Type B pancreatic cell (in vitro differentiated cells): ENCODE results near the gene KLHL3. TPM values are rescaled to one million over a fixed set of nuclear protein-coding genes. Genes with fewer than 3 reads are reported as not detected.

Experiments used
- DNase-seq: peaks from one replicate; pipeline ENCODE4 v3.0.0; 2021; ENCODE audit warnings: mixed read lengths; ENCODE audit not compliant: unreplicated experiment; ENCODE audit errors: extremely low spot score
- H3K27ac Mint-ChIP-seq: 2 replicates; pipeline ENCODE4 v1.8.0; 2021; ENCODE audit warnings: mild to moderate bottlenecking, mixed read lengths
- H3K27me3 Mint-ChIP-seq: 2 replicates; pipeline ENCODE4 v1.8.0; 2021; ENCODE audit warnings: mixed read lengths
- H3K36me3 Mint-ChIP-seq: 2 replicates; pipeline ENCODE4 v1.8.0; 2021; ENCODE audit warnings: mixed read lengths
- H3K4me1 Mint-ChIP-seq: one replicate; pipeline ENCODE4 v1.8.0; 2021; ENCODE audit warnings: mixed read lengths; ENCODE audit not compliant: unreplicated experiment
- H3K4me3 Mint-ChIP-seq: 2 replicates; pipeline ENCODE4 v1.8.0; 2021; ENCODE audit warnings: mild to moderate bottlenecking, mixed read lengths
- H3K9me3 Mint-ChIP-seq: 2 replicates; pipeline ENCODE4 v1.8.0; 2021; ENCODE audit warnings: mixed read lengths
- total RNA-seq: library from RNA; stranded (reverse); gene quantifications from 2 replicates; pipeline ENCODE4 v1.2.1, GENCODE V29; 2021; ENCODE audit warnings: low replicate concordance
- TF ChIP-seq, protein P1 (sequence below): fragments of 200-600 bp; sonication (generic); conservative IDR thresholded peaks from 2 replicates; pipeline ENCODE4 v1.5.0; 2021; ENCODE audit warnings: antibody characterized with exemption, mild to moderate bottlenecking

Gene KLHL3
- total RNA-seq, 1 donor from 2014 or later: 9.7 TPM

DNA sequence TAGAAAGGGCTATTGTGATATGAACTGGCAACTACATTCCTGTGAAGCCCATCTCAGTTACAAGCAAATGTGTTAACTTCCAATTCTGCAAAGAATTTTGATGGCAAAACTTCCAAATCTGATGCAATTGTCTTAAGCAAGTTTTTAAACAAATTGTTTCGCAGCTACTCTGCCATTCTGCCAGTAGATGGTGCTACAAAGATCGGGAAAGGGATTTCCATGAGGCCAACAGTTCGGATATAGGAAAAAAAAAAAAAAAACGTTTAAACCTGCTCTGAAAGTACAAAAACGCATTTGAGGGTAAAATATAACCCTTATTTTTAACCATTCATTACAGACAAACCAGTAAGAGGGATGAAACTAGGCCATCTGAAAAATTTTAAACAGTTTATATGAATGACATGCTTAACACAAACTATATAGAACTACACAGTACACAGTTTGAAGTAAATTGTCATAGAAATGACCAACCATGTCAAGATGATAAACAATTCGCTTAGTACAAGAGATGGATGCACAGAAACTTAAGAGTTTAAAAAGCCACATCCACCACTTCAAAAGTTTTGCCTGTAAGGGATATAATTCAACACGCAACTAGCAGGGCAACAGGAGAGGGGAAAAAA lies 16.1 kb upstream of the KLHL3 start:
- H3K9me3 Mint-ChIP-seq: no peaks in the 10 kb centered on the region
- H3K36me3 Mint-ChIP-seq: peaks cover 18% of the 10 kb centered on the region
- peaks cover 2% of the 10 kb centered on the region for H3K27me3 Mint-ChIP-seq
- peaks cover 14% of the 10 kb centered on the region for H3K4me1 Mint-ChIP-seq
- TF ChIP-seq, protein P1, sequence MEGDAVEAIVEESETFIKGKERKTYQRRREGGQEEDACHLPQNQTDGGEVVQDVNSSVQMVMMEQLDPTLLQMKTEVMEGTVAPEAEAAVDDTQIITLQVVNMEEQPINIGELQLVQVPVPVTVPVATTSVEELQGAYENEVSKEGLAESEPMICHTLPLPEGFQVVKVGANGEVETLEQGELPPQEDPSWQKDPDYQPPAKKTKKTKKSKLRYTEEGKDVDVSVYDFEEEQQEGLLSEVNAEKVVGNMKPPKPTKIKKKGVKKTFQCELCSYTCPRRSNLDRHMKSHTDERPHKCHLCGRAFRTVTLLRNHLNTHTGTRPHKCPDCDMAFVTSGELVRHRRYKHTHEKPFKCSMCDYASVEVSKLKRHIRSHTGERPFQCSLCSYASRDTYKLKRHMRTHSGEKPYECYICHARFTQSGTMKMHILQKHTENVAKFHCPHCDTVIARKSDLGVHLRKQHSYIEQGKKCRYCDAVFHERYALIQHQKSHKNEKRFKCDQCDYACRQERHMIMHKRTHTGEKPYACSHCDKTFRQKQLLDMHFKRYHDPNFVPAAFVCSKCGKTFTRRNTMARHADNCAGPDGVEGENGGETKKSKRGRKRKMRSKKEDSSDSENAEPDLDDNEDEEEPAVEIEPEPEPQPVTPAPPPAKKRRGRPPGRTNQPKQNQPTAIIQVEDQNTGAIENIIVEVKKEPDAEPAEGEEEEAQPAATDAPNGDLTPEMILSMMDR: peak; percentile 87
- H3K27ac Mint-ChIP-seq: peak overlapping the region; percentile 100
- peak overlapping the region; percentile 100 for H3K4me3 Mint-ChIP-seq
- DNase-seq: no peak

DNA sequence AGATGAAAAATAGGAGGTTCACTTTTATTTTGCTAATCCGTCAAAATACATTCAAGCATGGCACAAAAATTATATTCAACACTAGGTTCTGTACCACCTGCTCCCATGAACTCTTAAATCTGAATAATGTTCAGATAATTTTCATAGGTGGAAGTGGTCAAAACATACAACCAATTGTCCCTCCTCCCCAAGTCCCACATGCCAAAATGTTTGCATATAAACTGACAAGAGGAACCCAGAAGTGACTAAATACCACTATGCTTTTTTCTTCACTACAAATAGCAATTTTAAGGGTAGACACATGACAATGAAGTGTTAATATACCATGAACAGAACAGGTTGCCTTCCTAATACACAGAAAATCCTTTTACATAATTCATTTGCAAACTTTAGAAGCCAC lies 14.5 kb upstream of the KLHL3 start:
- Mint-ChIP-seq H3K36me3 (peaks cover 18% of the 10 kb centered on the region), H3K27me3 (no peaks in the 10 kb centered on the region), H3K4me3 (peak overlapping the region; percentile 100), H3K9me3 (no peaks in the 10 kb centered on the region), H3K27ac (no peak overlapping the region), H3K4me1 (peaks cover 14% of the 10 kb centered on the region)
- TF ChIP-seq, protein P1: no peak
- no peak for DNase-seq

DNA sequence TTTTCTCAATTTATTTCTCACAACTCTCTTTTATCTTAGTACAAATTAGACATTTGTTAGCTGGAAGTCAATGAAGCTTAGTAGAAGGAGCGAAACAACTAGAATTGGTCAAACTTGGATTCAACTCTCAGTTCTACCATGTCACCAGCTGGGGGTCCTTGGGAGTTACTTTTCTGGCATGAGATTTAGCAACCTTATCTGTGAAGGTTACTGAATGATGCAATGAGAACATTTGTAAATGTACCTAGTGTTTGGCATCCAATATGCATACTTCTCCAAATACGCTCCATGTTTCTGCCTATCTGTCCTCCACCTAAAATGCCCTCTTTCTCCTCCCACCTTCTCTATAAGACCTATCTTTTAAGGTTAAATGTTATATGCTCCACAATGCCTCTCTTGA lies 12.0 kb upstream of the KLHL3 start:
- no peak overlapping the region for H3K4me3 Mint-ChIP-seq
- no peaks in the 10 kb centered on the region for H3K27me3 Mint-ChIP-seq
- no peak overlapping the region for H3K27ac Mint-ChIP-seq
- DNase-seq: no peak
- no peaks in the 10 kb centered on the region for H3K9me3 Mint-ChIP-seq
- H3K36me3 Mint-ChIP-seq: peaks cover 17% of the 10 kb centered on the region
- TF ChIP-seq, protein P1: no peak
- peaks cover 10% of the 10 kb centered on the region for H3K4me1 Mint-ChIP-seq

DNA sequence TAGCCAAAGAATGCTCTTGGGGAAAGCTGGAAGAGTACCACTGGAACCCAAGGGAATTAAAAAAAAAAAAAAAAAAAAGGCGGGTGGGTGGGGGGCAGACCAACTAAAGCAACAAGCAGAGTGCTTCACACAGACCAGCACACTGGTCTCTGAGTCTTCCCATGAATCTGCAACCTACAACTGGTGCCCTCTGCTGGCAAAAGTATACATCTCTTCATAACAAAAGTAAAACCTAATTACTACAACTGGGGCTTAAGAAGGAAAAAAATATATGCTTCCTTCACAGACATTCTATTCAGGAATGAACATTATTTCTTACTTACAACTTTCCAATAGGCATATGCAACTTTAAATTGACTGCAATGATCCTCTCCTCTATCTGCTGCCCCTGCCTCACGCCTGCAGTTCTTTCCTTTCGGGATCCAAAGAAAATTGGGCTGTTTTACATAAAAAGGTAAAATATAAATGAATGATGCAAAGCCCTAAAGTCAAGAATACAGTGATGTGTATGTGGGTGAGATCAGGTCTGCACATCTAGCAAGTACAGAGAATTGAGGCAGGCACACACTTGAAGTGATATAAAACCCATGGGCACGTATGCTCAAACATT lies 7.2 kb upstream of the KLHL3 start:
- H3K4me1 Mint-ChIP-seq: no peaks in the 10 kb centered on the region
- no peak for DNase-seq
- no peak overlapping the region for H3K4me3 Mint-ChIP-seq
- TF ChIP-seq, protein P1: peak; percentile 85
- H3K27me3 Mint-ChIP-seq: no peaks in the 10 kb centered on the region
- H3K36me3 Mint-ChIP-seq: no peaks in the 10 kb centered on the region
- no peak overlapping the region for H3K27ac Mint-ChIP-seq
- no peaks in the 10 kb centered on the region for H3K9me3 Mint-ChIP-seq

DNA sequence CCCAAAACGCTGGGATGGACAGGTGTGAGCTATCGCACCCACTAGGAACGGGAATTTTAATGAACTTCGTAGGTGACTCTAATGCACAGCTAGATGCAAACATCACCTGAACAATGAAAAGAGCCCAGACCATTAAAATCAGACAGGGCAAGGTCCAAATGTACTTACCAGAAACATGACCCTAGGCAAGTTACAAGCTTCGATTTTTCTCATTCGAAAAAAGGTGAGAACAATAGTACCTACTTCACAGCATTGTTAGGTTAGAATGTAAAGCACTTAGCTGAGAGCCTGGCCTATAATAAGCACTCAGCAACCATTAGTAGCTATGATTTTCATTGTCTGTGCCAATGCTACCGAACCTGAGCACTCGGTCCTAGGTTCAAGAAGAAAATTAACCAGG lies 5.8 kb upstream of the KLHL3 start:
- no peak for DNase-seq
- TF ChIP-seq, protein P1: no peak
- no peak overlapping the region for H3K4me3 Mint-ChIP-seq
- no peaks in the 10 kb centered on the region for H3K4me1 Mint-ChIP-seq
- no peaks in the 10 kb centered on the region for H3K9me3 Mint-ChIP-seq
- no peak overlapping the region for H3K27ac Mint-ChIP-seq
- H3K36me3 Mint-ChIP-seq: no peaks in the 10 kb centered on the region
- H3K27me3 Mint-ChIP-seq: no peaks in the 10 kb centered on the region
